ENCODE measurements around the gene DHCR7. TPM values are rescaled to one million over a fixed set of nuclear protein-coding genes. Genes with fewer than 3 reads are reported as not detected.

Gene DHCR7
- total RNA-seq, 1 donor from 2014 or later, result 47.0 TPM

DNA sequence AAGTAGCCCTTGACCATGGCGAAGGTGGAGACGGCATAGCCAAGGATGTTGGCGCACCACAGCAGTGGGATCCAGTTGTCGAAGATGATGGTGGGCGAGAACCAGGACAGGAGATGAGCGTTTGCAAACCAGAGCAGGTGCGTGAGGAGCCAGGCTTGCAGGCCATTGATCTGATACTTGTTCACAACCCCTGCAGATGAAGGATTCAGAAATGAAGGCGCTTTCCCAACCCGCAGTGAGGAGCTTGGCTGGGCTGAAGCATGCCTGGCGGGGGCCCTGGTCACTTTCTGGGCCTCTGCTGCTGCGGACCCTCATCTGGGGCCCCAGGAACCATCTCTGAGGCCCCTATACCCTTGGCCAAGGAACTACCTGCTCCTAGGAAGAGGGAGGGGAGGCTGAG lies 6.9 kb downstream of the DHCR7 start:
- intact Hi-C loops (cut with micrococcal nuclease), result no loop called here

DNA sequence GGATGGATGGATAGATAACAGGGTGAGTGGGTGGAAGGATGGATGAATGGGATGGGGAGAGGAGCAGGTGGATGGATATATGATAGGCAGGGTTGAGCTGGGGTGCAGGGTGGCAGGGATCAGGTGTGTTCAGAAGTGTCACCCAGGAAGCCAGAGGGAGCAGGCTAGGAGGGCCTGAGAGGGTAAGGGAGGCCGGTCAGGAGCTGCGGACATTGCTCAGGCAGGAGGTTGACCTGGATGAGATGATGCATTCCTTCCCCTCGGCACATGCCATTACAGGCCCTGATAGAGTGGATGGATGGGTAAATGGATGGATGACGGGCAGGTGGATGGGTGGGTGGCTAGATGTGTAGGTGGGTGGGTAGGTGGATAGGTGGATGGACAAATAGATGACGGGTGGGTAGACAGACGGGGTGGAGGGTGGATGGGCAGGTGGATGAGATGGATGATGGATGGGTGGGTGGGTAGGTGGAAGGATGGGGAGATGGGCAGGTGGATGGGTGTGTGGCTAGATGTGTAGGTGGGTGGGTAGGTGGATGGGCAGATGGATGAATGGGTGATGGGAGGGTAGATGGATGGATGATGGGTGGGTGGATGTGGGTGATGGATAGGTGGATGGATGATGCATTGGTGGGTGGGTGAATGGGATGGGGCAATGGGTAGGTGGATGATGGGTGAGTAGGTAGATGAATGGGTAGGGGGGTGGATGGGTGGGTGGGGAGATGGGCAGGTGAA lies 8.0 kb downstream of the DHCR7 start:
- intact Hi-C loops (cut with micrococcal nuclease), result no loop called here

DNA sequence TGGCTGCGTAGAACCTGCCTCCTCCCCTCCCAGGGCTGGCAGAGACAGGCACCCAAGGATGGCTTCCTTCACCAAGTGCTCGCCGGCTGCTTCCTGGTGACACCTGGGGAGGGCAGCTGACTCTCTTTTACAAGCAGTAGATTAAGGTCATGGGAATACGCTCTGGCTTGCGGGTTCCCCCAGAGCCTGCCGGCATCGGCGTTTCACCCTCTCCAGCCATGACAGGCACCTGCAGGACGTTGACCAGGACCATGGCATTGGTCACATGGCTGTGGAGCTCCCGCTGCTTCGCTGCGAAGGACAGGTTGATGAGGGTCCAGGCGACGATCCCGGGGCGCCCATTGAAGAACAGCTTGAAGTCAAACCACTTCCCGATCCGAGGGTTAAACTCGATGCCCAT lies 9.5 kb downstream of the DHCR7 start:
- intact Hi-C loops (cut with micrococcal nuclease), result no loop called here

DNA sequence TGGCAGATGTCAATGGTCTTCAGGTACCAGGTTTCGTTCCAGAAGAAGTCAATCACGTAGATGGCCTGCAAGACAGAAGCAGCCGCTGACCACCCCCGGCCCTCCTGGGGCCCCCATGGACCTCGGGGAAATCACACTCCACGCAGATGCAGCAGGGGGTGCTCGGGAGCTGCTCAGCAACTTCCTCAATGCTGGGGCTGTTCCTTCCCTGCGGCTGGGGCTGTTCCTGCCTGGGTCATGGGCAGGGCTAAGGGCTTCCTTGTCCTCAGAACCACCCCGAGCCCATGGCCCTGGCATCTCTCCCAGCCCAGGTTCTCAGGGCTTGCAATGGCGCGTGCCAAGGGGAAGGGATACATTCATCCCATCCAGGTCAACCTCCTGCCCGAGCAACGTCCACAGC lies 10.3 kb downstream of the DHCR7 start:
- intact Hi-C loops (cut with micrococcal nuclease), result no loop called here

DNA sequence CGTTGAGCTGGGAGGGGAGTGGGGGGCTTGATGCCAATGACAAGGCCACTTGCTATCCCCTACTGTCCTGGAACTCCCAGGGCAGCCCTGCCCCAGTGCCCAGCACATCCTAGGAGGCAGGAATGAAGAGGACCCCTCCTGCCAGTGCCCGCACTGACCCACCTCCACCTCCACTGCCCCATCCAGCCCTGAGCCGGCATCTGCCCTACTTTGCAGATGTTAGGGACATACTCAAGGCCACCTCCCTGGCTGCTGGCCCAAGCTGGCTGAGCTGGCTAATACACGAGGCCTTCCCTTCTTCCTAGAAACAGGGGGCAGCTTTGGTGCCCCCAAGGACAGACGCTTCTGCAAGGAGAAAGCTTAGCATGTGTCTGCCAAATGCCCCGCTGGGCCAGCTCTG lies 10.8 kb downstream of the DHCR7 start:
- intact Hi-C loops (cut with micrococcal nuclease), result no loop called here

DNA sequence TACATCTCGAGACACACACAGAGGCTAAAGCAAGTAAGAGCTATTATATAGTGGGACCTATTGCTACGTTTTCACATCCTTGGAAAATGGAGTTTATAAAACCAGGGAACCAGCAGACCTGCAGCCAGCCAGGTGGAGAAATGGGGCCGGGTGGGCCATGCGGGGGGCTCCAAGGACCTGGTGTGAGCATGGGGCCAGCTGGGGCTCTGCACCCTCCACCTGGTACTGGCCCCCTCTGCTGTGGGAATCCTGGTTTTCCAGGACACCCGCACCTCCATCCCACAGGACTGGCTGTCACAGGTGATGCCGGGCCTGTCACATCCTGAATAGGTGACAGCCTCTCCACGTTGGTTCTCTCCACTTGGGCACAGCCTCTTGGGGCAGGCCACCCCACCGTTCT lies 11.3 kb downstream of the DHCR7 start:
- intact Hi-C loops (cut with micrococcal nuclease), result no loop called here

DNA sequence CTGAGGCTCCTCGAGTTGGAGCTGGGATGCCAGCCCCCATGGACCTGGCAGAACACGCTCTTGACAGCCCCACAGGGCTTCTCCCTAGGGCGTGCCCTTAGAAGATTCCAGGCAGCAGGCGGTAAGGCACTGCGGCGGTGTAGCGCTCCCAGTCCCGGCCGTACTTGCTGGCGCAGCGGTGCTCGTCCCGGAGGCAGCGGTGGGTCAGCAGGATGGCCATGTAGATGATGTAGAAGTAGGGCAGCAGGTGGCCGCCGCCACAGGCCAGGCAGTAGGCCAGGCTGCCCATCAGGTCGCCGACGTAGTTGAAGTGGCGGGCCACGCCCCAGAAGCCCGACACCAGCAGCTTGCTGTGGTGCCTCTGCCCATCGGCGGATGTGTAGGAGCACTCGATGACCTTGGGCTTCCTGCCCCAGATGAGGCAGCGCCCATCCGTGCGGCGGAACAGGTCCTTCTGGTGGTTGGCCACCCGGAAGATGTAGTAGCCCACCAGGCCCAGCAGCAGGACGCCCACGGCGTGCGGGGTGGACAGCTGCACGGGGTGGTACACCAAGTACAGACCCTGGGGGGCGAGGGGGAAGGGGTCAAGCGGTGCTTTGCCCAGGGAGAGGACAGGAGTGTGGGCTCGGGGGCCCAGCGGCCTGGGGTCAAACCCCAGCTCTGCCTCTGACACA lies 12.8 kb downstream of the DHCR7 start:
- intact Hi-C loops (cut with micrococcal nuclease), result no loop called here

DNA sequence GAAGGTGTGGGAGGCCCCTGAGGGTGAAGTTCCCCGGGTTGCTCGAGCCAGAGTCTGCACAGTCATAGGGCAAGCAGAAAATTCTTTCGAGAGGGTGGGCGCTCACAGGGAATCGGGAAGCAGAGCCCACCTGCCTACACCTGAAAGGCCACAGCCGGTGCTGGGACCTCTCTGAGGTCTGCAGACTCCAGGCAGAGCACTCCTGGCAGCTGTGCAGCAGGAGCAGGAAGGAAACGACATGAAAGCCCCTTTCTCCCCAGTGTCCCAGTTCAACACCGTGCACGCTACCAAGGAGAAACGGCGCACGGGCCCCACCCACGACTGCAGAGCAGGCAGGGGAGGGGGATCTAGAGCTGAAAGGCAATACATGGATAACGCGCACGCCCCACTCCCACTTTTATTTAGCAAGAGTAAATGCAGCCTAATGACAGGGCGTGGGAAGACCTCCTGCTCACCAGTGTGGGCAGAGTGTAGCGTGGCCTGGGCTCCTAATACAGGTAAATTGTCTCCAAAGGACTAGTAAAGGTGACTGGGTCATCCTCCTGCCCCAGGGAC lies 13.5 kb downstream of the DHCR7 start:
- intact Hi-C loops (cut with micrococcal nuclease), result no loop called here

DNA sequence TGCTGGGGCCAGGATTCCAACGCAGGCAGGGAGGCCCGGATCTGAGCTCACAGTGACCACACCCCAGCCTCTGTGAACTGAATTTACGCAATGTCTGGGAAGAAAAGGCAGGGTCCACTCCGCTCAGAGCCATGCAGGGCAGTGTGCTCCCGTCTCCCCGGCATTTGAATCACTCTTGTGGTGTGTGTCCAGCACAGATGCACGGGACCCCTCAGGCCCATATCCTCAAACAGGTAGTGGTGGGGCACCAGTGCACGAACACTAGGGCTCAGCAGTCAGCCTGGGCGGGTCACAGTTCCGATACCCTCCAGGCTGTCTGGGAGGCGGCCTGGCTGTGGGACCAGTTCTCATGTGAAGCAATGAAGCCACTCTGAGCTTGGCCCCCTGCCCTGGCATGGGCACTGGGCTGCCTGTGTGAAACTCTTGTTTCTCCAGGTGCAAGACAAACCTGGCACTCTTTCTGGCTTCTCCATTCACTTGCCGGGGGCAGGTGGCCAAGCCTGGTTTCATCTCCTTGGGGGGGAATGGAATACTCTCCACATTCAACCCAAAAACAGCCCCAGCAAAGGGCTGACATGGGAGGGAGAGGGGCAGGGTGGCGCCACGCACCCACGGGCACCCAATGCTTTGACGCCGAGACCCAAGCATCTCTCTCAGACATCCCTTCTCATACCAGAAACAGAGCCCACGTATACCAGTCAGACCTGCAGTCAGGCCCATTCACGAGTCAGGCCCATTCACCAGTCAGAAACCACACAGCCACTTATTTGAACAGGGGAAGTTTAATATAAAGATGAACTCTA lies 14.3 kb downstream of the DHCR7 start:
- intact Hi-C loops (cut with micrococcal nuclease), result no loop called here

DNA sequence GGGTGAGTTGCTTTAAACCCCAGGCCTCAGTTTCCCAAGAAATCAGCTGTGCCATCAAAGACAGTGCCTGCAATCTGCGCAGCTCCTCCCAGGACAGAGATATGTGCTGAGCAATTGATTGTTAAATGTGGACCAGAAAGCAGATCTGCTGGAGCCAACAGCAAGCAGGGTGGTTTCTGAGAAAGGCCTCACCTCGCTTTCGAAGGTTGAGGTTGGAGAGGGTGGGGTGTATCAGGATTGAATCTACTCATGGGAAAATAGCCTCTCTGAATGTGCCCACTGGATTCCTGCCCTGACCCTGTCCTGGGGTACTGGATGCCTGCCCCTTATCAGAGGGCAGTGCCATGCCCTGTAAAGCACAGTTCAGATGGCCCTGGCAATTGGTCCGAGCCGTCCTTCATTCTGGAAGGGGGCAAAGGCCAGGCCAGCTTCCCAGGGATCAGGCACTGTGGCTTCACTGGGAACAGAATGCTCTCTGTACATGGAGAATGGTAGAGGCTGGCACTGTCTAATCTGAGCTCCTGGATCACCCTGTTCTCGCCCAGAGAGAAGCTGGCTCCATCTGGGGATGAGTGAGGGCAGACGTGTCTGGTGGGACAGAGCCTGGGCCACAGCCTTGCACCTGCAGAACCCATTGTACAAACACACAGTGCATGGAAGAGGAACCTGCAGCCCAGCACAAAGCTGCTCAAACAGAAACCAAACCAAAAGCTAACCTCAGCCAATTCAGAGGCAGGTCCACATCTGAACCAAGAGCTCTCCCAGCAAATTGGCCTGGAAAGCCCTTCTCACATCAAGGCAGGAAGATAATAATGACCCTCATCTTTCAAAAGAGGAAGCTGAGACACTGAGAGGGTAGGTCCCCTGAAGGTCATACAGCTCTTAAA lies 15.2 kb downstream of the DHCR7 start:
- intact Hi-C loops (cut with micrococcal nuclease), result no loop called here

DNA sequence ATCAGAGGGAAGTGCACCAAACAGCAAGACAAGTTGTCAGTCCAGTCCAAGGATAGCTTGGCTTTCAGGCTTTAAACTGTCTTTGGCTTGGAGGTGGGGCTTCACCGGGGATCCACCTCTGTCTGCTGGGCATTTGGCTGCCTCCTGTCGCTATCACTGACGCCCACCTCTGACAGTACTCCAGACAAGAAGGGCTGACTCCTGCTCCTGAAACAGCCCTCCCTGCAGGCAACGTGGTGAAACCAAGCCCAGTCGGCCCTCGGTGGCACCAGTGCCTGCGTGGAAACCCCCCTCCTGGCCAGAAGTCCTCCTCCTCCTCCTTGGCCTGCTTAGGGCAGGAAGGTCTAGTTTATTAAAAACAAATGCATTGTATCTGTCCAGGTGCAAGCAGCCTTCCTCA lies 16.9 kb downstream of the DHCR7 start:
- intact Hi-C loops (cut with micrococcal nuclease), result no loop called here

DNA sequence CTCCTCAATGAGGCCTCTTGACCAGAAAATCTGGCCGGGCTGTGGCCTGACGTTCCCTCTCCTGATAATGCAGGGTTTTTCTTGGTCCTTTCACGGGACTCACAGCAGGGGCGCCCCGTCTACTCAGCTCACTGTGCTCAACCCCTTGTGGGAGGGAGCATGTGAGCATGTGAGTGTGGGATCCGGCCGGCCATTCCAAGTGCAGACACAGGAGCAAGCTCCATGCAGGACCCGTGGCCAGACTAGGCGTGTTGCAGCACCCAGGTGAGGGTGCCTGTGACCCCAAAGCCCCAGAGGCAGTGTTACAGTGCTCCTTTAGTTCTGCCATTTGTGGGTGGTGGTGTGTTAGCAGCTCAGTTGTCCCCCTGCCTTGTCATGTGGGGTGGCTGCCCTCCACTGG lies 18.0 kb downstream of the DHCR7 start:
- intact Hi-C loops (cut with micrococcal nuclease), result no loop called here

DNA sequence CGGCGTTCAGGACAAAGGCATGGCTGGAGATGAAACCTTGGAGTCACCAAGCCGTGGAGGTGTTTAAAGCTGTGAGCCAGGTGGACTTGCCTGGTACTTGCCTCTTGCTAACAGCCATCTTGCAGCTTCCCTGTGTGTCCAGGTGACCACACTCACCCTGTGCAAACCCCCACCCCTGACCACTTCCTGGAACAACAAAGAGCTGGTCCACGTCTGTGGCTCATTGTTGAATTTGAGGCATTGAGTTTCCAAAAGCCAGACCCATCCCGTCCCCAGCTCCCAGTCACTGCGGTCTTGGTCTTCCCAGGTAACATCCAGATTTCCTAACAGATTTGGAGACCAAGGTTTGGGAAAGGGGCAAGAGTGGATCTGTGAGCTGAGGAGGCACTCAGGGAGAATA lies 18.5 kb downstream of the DHCR7 start:
- intact Hi-C loops (cut with micrococcal nuclease), result no loop called here

DNA sequence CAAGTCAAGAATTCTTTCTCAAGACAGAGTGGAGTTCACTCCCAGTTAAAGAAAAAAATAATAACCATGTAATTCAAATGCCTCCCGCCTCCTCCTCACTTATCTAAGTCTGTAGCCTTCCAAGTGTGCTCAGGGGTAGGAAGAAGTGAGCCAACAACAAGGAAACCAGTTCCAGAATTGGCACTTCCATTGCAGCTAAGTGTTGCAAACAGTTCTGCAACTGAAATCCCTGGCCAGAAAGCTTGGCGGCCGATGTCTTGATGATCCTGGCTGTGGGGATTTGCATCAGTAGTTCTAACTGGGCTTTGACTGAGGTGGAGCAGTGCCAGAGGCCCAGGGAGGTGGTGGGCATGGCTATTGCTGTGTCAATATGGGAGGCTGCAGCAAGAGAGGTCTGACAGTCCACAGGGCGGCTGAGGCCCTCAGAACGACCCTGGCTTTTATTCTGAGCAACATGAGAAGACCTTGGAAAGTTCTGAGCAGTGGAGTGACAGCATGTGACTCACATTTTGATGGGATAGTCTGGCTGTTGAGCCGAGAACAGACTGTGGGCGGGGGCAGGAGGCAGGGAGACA lies 19.2 kb downstream of the DHCR7 start:
- intact Hi-C loops (cut with micrococcal nuclease), result no loop called here

DNA sequence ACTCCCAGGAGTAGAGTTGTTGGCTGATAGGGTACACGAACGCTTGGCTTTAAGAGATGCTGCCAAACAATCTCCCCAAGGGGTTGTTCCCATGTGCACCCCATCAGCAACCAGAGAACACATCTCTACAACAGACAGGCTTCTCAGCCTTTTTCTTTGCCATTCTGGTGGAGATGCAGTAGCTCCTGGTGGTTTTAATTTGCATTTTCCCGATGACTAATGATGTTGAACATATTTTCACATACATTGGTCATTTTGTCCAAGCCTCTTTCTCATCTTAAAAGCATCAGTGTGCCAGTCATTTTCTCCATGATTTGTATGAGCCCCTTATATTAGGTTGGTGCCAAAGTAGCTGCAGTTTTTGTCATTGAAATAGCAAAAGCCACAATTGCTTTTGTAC lies 21.8 kb downstream of the DHCR7 start:
- intact Hi-C loops (cut with micrococcal nuclease), result no loop called here

DNA sequence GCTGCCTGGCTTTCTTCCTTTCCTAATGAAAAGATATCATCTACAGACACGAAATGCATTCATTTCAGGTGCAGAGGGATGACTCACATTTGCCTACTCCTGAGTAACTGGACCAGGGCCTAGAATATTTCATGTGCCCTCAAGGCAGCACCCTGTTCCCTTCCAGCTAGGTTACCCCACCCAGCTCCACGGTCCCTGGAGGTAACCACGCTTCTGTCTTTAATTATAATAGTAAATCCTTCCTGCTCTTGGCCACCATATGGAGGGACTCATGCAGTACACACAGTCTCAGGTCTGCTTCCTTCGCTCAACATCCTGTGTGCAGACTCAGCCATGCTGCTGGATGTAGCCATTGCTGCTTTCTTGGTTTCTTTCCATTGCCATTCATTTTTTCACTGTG lies 22.3 kb downstream of the DHCR7 start:
- intact Hi-C loops (cut with micrococcal nuclease), result no loop called here

DNA sequence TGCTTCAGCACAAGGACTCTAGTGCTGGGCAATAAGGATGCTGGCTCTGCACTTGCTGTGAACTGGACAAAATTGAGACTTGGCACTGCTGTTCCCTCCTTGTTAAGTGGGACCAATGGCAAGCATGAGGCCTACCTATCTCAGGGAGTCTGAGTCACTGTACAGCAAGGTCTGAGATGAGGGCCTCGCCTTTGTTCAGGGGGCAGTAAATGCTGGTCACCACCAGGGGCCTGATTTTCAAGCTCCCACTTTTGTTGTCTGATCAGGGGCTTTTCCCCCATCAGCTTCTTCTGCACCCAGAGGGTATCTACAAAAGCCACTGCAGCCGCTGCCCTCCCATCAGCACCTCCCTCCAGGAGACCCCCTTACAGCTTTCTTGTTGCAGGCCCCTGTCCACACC lies 22.8 kb downstream of the DHCR7 start:
- intact Hi-C loops (cut with micrococcal nuclease), result no loop called here

DNA sequence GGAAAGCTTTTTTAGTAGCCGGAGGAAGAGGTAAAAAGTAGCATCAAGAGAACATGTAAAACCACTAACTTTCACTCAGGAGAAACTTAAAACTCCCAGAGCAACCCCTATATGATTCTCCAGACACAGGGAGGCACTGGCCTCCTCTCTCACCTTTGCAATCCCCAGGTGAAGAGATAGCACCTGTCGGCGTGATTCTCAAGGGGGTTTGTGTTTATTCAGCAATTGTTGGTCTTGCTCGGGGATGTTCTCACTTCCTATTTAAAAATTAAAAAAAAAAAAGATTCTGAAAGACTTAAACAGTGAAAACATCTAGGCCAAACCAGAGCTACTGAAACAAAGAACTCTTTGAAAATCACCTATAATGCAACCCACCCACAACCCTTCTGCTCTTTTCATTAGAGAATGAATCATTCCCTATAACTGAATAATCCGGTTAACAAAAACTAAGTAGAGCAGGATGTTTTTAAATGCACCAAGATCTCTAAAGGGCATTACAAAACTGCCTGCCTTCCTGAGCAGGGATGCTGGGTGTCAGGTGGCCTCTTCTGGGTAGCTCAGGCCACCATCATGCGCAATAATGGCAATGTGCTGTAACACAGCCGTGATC lies 24.9 kb downstream of the DHCR7 start:
- intact Hi-C loops (cut with micrococcal nuclease), result loop anchor here (5.0 kb wide), 1 partner anchor 606 kb away; no protein-coding TSS in a partner anchor

DNA sequence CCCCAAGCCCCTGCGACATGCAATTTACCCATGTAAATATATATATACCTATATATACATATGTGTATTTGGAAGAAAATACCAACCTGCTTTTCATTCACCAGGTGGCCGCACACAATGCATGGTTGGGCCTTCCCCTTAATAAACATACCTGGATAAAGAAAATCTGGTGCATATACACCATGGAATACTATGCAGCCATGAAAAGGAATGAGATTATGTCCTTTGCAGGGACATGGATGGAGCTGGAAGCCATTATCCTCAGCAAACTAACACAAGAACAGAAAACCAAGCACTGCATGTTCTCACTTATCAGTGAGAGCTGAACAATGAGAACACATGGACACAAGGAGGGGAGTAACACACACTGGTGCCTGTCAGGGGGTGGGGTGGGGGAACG lies 25.9 kb downstream of the DHCR7 start:
- intact Hi-C loops (cut with micrococcal nuclease), result loop anchor here (5.0 kb wide), 1 partner anchor 605 kb away; no protein-coding TSS in a partner anchor

DNA sequence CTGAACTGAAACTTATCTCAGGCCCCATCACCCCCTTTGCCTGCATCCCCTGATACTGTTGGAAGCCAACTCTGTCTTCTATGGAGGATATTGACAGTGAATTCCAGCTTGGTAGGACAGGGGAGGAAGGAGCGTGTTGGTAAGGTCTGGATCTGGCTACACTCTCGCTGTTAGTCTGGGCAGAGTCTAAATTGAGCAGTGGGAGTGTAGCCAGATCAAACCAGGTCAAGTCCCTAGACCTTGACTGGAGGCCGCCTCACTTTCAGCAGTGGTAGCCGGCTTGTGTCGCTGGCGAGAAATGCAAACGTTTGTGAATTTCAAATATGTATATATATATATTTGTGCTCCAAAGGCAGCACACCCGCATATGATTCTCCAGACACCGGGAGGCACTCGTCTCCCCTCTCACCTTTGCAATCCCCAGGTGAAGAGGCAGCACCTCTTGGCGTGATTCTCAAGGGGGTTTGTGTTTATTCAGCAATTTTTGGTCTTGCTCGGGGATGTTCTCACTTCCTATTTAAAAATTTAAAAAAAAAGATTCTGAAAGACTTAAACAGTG lies 26.7 kb downstream of the DHCR7 start:
- intact Hi-C loops (cut with micrococcal nuclease), result loop anchor here (5.0 kb wide), 1 partner anchor 604 kb away; no protein-coding TSS in a partner anchor

Data from T-helper 2 cell treated with Interferon-gamma antibody and Interleukin-4, amounts not matched to agents 100 ng/mL and 5 ng/mL, for 36 hours (primary cell).